HepG2 (cell line): Measurements from ENCODE around the gene GNL1. TPM values are rescaled to one million over a fixed set of nuclear protein-coding genes. Genes with fewer than 3 reads are reported as not detected.

Experiments used
- ATAC-seq: fragments of 200-7000 bp; cut with Tn5 transposase; 3 replicates; pipeline ENCODE4 v1.9.1; 2020; ENCODE audit warnings: mild to moderate bottlenecking, moderate library complexity
- BruUV-seq: library from RNA; stranded (reverse); fragments of 400-500 nt; replicated peaks from 2 replicates; lab custom pipeline; 2021; lab: Mats Ljungman, UMichigan
- CTCF ChIA-PET: fragments of 300-600 bp; formaldehyde crosslinking; extraction: SDS; loops from one replicate; lab custom pipeline; 2021; ENCODE audit warnings: low total read pairs, inconsistent platforms, low intra/inter-chr PET ratio; lab: Yijun Ruan, JAX
- POLR2A ChIA-PET: fragments of 350-600 bp; sonication (Branson Sonifier 250); formaldehyde crosslinking; loops from one replicate; lab custom pipeline; 2020; ENCODE audit warnings: antibody characterized with exemption, inconsistent platforms; lab: Yijun Ruan, JAX
- DNase-seq: peaks from one replicate; pipeline ENCODE4 v3.0.0-alpha.2; 2015; ENCODE audit warnings: low spot score
- FAIRE-seq: peaks from 3 replicates; lab custom pipeline; 2011; peaks lifted over from hg19 to GRCh38; lab: Jason Lieb, UNC
- H2AFZ ChIP-seq: one replicate; pipeline ENCODE4 v1.6.1; 2011; ENCODE audit warnings: low read length, inconsistent platforms
- H3K27ac ChIP-seq: fragments of 300-600 bp; 3 replicates; pipeline ENCODE4 v1.8.0; 2011; ENCODE audit warnings: mixed run types, mild to moderate bottlenecking, mixed read lengths, low read length, inconsistent platforms; ENCODE audit not compliant: insufficient read depth; ENCODE audit errors: extremely low read length
- H3K27me3 ChIP-seq, 2 experiments: fragments of 200-600 bp in 1 of 2; 2 replicates in 1 of 2; 3 replicates in 1 of 2; pipeline versions ENCODE4 v1.6.0 to v1.8.0; 2011; ENCODE audit warnings: low read length in 2 of 2, mild to moderate bottlenecking in 2 of 2, moderate library complexity in 2 of 2, inconsistent platforms in 1 of 2; ENCODE audit not compliant: insufficient read depth in 2 of 2, control insufficient read depth in 1 of 2
- H3K36me3 ChIP-seq, 2 experiments: fragments of 200-600 bp in 1 of 2; replicated peaks in 1 of 2; 2 replicates in 1 of 2; 3 replicates in 1 of 2; pipeline versions ENCODE4 v1.5.1 to v1.8.0; 2011; ENCODE audit warnings: low read length in 2 of 2, inconsistent platforms in 1 of 2; ENCODE audit not compliant: insufficient read depth in 2 of 2, control insufficient read depth in 1 of 2
- H3K4me1 ChIP-seq: 2 replicates; pipeline ENCODE4 v1.5.1; 2012; ENCODE audit warnings: low read length, inconsistent platforms; ENCODE audit not compliant: insufficient read depth
- H3K4me2 ChIP-seq: 2 replicates; pipeline ENCODE4 v1.6.0; 2011; ENCODE audit warnings: low read depth, low read length, inconsistent platforms
- H3K4me3 ChIP-seq, 3 experiments: fragments of 200-600 bp in 1 of 3; sonication (generic), shearing (Covaris generic) in 1 of 3; replicated peaks in 1 of 3; 2 replicates each; pipeline ENCODE4 v1.5.1; 2011 to 2016; ENCODE audit warnings: low read length in 3 of 3, inconsistent platforms in 2 of 3, low read depth in 2 of 3, mild to moderate bottlenecking in 2 of 3, control low read depth in 1 of 3, mixed read lengths in 1 of 3; ENCODE audit not compliant: insufficient read depth in 1 of 3
- H3K79me2 ChIP-seq: one replicate; pipeline ENCODE4 v1.6.1; 2011; ENCODE audit warnings: low read length, inconsistent platforms; ENCODE audit not compliant: insufficient read depth
- H3K9ac ChIP-seq: 2 replicates; pipeline ENCODE4 v1.6.0; 2011; ENCODE audit warnings: mild to moderate bottlenecking, low read depth, low read length, inconsistent platforms; ENCODE audit not compliant: insufficient read depth
- H3K9me3 ChIP-seq: 2 replicates; pipeline ENCODE4 v1.5.1; 2012; ENCODE audit warnings: mild to moderate bottlenecking, low read length
- H4K20me1 ChIP-seq: 2 replicates; pipeline ENCODE4 v1.6.0; 2011; ENCODE audit warnings: inconsistent platforms, mild to moderate bottlenecking, low read length, moderate library complexity; ENCODE audit not compliant: insufficient read depth
- RBFOX2 ChIP-seq: fragments of 200-400 bp; formaldehyde crosslinking; IDR thresholded peaks from 2 replicates; pipeline ENCODE4 v1.6.1; 2017; ENCODE audit warnings: low read depth, mild to moderate bottlenecking, low read length
- RBM22 ChIP-seq: fragments of 200-400 bp; formaldehyde crosslinking; optimal IDR thresholded peaks from 2 replicates; pipeline ENCODE3; 2017; ENCODE audit warnings: mild to moderate bottlenecking, low read length, moderate library complexity
- ZNF383 ChIP-seq: sonication (generic); formaldehyde crosslinking; IDR thresholded peaks from 2 replicates; pipeline ENCODE4 v1.4.0; 2020; ENCODE audit warnings: missing genetic modification reagents, mild to moderate bottlenecking, borderline replicate concordance
- ZNF431 ChIP-seq: sonication (generic); formaldehyde crosslinking; IDR thresholded peaks from 2 replicates; pipeline ENCODE4 v1.9.0; 2022; ENCODE audit warnings: missing genetic modification reagents, low read depth, mild to moderate bottlenecking, borderline replicate concordance
- WGBS: methylation state at CpG from one replicate; pipeline ENCODE4 v1.1.6; 2017; ENCODE audit warnings: low lambda C conversion rate; 5-methylcytosine and 5-hydroxymethylcytosine counted together
- in situ Hi-C: cut with HindIII; loops from 2 replicates; pipeline ENCODE4 v1.10.0; 2017; ENCODE audit warnings: low pct_unique_long_range_greater_than_20kb; ENCODE audit not compliant: extremely low pct_ligation_motif_present
- intact Hi-C: fragments of 100-400 bp; cut with micrococcal nuclease; formaldehyde crosslinking; loops from one replicate; pipeline ENCODE4 v1.10.0; 2022; ENCODE audit not compliant: unreplicated experiment
- polyA plus RNA-seq, 8 experiments: library from polyadenylated mRNA; depleted of rRNA in 3 of 8; stranded (reverse) in 7 of 8; unstranded in 1 of 8; fragments of >200 nt; fragmentation: Illumina TruSeq in 4 of 8; extraction: Trizol in 4 of 8; gene quantifications; 2 replicates each; pipeline versions ENCODE4 v1.2.1 to v1.2.3, GENCODE V29; 2011 to 2016; ENCODE audit warnings: low read depth in 4 of 8, missing spikeins in 1 of 8, mixed read lengths in 1 of 8; ENCODE audit not compliant: insufficient read depth in 1 of 8
- total RNA-seq, 5 experiments: library from RNA; depleted of rRNA; stranded (reverse); fragments of >200 nt; fragmentation: Illumina TruSeq; extraction: Trizol; gene quantifications; 2 replicates each; pipeline ENCODE4 v1.2.3, GENCODE V29; 2016; ENCODE audit warnings: low read depth in 1 of 5
- TF ChIP-seq, protein P1 (sequence below): sonication (generic); formaldehyde crosslinking; IDR thresholded peaks from 2 replicates; pipeline ENCODE4; 2020; ENCODE audit warnings: missing genetic modification reagents, mild to moderate bottlenecking, borderline replicate concordance

GNL1 gene
- total and polyA plus RNA-seq, 2 of the 13 experiments (the other 11 are each of a cell fraction or from before 2014, with no cell fraction given) = 35.0 to 55.6 TPM

DNA sequence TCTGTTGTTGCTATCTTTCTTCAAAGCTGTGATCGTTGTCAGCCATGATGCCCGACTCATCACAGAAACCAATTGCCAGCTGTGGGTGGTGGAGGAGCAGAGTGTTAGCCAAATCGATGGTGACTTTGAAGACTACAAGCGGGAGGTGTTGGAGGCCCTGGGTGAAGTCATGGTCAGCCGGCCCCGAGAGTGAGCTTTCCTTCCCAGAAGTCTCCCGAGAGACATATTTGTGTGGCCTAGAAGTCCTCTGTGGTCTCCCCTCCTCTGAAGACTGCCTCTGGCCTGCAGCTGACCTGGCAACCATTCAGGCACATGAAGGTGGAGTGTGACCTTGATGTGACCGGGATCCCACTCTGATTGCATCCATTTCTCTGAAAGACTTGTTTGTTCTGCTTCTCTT, 34.2 kb upstream of the GNL1 start (continued):
- TF ChIP-seq, protein P1, sequence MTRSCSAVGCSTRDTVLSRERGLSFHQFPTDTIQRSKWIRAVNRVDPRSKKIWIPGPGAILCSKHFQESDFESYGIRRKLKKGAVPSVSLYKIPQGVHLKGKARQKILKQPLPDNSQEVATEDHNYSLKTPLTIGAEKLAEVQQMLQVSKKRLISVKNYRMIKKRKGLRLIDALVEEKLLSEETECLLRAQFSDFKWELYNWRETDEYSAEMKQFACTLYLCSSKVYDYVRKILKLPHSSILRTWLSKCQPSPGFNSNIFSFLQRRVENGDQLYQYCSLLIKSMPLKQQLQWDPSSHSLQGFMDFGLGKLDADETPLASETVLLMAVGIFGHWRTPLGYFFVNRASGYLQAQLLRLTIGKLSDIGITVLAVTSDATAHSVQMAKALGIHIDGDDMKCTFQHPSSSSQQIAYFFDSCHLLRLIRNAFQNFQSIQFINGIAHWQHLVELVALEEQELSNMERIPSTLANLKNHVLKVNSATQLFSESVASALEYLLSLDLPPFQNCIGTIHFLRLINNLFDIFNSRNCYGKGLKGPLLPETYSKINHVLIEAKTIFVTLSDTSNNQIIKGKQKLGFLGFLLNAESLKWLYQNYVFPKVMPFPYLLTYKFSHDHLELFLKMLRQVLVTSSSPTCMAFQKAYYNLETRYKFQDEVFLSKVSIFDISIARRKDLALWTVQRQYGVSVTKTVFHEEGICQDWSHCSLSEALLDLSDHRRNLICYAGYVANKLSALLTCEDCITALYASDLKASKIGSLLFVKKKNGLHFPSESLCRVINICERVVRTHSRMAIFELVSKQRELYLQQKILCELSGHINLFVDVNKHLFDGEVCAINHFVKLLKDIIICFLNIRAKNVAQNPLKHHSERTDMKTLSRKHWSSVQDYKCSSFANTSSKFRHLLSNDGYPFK = no peak
- TF ChIP-seq, all 625 proteins: peak for 0

DNA sequence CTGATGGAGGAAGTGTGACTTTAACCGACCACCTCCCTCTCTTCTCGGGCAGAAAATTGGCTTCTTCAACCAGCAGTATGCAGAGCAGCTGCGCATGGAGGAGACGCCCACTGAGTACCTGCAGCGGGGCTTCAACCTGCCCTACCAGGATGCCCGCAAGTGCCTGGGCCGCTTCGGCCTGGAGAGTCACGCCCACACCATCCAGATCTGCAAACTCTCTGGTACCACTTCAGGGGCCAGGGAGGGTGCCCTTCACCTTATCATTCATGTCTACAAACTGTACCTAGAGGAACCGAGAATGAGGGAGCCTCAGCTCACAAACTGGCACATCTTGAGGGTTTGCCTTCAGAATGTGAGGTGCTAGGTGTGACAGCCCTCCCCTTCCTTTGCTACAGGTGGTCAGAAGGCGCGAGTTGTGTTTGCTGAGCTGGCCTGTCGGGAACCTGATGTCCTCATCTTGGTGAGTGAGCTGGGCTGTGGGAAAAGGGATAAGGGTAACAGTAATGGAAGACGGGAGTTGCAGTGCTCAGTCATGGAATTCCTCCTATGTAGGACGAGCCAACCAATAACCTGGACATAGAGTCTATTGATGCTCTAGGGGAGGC, 33.6 kb upstream of the GNL1 start:
- peak; percentile 11; the same call in 2 of the 3 replicates for ATAC-seq
- WGBS = 97% methylated on average over 15 of the region's 15 CpGs
- peaks cover 33 to 79% of the 10 kb centered on the region in 2 experiments for H3K36me3 ChIP-seq
- no peak for FAIRE-seq
- no peaks in the 10 kb centered on the region for H3K79me2 ChIP-seq
- ChIA-PET POLR2A (interaction anchor here (1.6 to 2.0 kb wide), 3 partner anchors 11 to 24 kb away, joined by 7 to 16 read pairs (median 7); partner anchors contain the start of gene ABCF1), CTCF (no interaction called here)
- no peaks in the 10 kb centered on the region for H3K9me3 ChIP-seq
- no peak overlapping the region for H3K27ac ChIP-seq
- intact Hi-C loops (no loop called here), in situ Hi-C loops (no loop called here)
- no peak overlapping the region for H2AFZ ChIP-seq
- no peak overlapping the region for H3K4me2 ChIP-seq
- H3K4me1 ChIP-seq = no peaks in the 10 kb centered on the region
- no peaks in the 10 kb centered on the region for H4K20me1 ChIP-seq
- TF ChIP-seq RBM22 (peak; percentile 66), RBFOX2 (0 out of 2 replicates have a peak, but pooled peaks have one; percentile 20), ZNF383 (CRISPR knock-in tag) (no peak), ZNF431 (CRISPR knock-in tag) (no peak)
- H3K9ac ChIP-seq = no peak overlapping the region
- no TSS peak for BruUV-seq
- no peaks in the 10 kb centered on the region for H3K27me3 ChIP-seq
- no peak overlapping the region for H3K4me3 ChIP-seq
- DNase-seq = no peak
